RWPE2 (cell line): ENCODE measurements around the gene CCDC24.

Experiments used
- ATAC-seq: fragments of 200-7000 bp; cut with Tn5 transposase; 3 replicates; pipeline ENCODE4 v1.9.1; 2021; ENCODE audit warnings: low read depth
- DNase-seq: peaks from one replicate; pipeline ENCODE4 v3.0.0-alpha.2; 2020; ENCODE audit warnings: low spot score
- H3K27ac ChIP-seq: fragments of 450-650 bp; 2 replicates; pipeline ENCODE4 v1.5.1; 2017; ENCODE audit warnings: mild to moderate bottlenecking; ENCODE audit not compliant: poor library complexity, severe bottlenecking
- H3K27me3 ChIP-seq: fragments of 250-450 bp; sonication (Bioruptor Pico); 2 replicates; pipeline ENCODE4 v1.5.1; 2021; ENCODE audit warnings: mild to moderate bottlenecking, moderate library complexity; ENCODE audit not compliant: insufficient read depth, poor library complexity, severe bottlenecking
- H3K36me3 ChIP-seq: fragments of 250-450 bp; sonication (Bioruptor Pico); 2 replicates; pipeline ENCODE4 v1.5.1; 2020; ENCODE audit warnings: low read depth, mild to moderate bottlenecking, moderate library complexity
- H3K4me1 ChIP-seq: fragments of 250-450 bp; sonication (Bioruptor Pico); 2 replicates; pipeline ENCODE4 v1.5.1; 2021; ENCODE audit warnings: mild to moderate bottlenecking, moderate library complexity; ENCODE audit not compliant: insufficient read depth, poor library complexity, severe bottlenecking
- H3K4me3 ChIP-seq: fragments of 250-450 bp; sonication (Bioruptor Pico); 2 replicates; pipeline ENCODE4 v1.5.1; 2021; ENCODE audit warnings: mild to moderate bottlenecking, moderate library complexity; ENCODE audit not compliant: severe bottlenecking
- H3K9me3 ChIP-seq: fragments of 250-450 bp; sonication (Bioruptor Pico); 2 replicates; pipeline ENCODE4 v1.5.1; 2021; ENCODE audit warnings: mild to moderate bottlenecking, moderate library complexity; ENCODE audit not compliant: severe bottlenecking
- TF ChIP-seq, protein P1 (sequence below): fragments of 450-650 bp; IDR thresholded peaks from one replicate; pipeline ENCODE4 v1.5.1; 2017; ENCODE audit warnings: mild to moderate bottlenecking, moderate library complexity; ENCODE audit not compliant: poor library complexity, severe bottlenecking

The CCDC24 gene

DNA sequence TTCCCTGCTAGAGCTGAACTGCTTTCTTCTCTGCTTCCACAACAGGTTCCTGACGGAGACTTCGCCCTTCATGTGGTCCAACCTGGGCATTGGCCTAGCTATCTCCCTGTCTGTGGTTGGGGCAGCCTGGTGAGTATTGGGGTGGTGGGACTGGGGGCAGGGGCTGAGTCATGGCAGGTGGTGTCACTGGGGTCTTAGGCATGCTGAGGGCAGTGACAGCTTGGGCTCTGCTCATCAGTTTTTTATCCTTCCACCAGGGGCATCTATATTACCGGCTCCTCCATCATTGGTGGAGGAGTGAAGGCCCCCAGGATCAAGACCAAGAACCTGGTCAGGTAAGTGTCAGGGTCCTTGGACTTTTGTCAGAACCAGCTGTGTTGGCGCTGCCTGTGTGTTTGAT is 15.4 kb upstream of the CCDC24 start:
- peak overlapping the region; percentile 95 for H3K4me3 ChIP-seq
- H3K27me3 ChIP-seq: no peaks in the 10 kb centered on the region
- ATAC-seq (no peak), DNase-seq (no peak)
- peaks cover 21% of the 10 kb centered on the region for H3K36me3 ChIP-seq
- peaks cover 5% of the 10 kb centered on the region for H3K4me1 ChIP-seq
- TF ChIP-seq, protein P1, sequence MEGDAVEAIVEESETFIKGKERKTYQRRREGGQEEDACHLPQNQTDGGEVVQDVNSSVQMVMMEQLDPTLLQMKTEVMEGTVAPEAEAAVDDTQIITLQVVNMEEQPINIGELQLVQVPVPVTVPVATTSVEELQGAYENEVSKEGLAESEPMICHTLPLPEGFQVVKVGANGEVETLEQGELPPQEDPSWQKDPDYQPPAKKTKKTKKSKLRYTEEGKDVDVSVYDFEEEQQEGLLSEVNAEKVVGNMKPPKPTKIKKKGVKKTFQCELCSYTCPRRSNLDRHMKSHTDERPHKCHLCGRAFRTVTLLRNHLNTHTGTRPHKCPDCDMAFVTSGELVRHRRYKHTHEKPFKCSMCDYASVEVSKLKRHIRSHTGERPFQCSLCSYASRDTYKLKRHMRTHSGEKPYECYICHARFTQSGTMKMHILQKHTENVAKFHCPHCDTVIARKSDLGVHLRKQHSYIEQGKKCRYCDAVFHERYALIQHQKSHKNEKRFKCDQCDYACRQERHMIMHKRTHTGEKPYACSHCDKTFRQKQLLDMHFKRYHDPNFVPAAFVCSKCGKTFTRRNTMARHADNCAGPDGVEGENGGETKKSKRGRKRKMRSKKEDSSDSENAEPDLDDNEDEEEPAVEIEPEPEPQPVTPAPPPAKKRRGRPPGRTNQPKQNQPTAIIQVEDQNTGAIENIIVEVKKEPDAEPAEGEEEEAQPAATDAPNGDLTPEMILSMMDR: no peak
- H3K9me3 ChIP-seq: no peaks in the 10 kb centered on the region
- H3K27ac ChIP-seq: peak overlapping the region; percentile 63

DNA sequence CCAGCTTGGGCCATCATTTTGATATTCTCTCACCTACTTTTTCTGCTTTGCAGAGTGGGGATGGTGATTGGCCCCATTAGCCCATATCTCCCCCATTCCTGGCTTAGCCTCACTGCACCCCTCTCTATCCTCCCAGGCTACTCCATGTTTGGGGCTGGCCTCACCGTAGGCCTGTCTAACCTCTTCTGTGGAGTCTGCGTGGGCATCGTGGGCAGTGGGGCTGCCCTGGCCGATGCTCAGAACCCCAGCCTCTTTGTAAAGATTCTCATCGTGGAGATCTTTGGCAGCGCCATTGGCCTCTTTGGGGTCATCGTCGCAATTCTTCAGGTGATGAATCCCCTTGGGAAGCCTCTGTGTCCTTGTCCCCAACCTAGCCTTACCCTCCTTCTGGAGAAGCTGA is 14.5 kb upstream of the CCDC24 start:
- TF ChIP-seq, protein P1: no peak
- peaks cover 29% of the 10 kb centered on the region for H3K36me3 ChIP-seq
- peaks cover 10% of the 10 kb centered on the region for H3K4me1 ChIP-seq
- no peaks in the 10 kb centered on the region for H3K27me3 ChIP-seq
- DNase-seq (no peak), ATAC-seq (no peak)
- H3K9me3 ChIP-seq: no peaks in the 10 kb centered on the region
- no peak overlapping the region for H3K27ac ChIP-seq
- H3K4me3 ChIP-seq: no peak overlapping the region

DNA sequence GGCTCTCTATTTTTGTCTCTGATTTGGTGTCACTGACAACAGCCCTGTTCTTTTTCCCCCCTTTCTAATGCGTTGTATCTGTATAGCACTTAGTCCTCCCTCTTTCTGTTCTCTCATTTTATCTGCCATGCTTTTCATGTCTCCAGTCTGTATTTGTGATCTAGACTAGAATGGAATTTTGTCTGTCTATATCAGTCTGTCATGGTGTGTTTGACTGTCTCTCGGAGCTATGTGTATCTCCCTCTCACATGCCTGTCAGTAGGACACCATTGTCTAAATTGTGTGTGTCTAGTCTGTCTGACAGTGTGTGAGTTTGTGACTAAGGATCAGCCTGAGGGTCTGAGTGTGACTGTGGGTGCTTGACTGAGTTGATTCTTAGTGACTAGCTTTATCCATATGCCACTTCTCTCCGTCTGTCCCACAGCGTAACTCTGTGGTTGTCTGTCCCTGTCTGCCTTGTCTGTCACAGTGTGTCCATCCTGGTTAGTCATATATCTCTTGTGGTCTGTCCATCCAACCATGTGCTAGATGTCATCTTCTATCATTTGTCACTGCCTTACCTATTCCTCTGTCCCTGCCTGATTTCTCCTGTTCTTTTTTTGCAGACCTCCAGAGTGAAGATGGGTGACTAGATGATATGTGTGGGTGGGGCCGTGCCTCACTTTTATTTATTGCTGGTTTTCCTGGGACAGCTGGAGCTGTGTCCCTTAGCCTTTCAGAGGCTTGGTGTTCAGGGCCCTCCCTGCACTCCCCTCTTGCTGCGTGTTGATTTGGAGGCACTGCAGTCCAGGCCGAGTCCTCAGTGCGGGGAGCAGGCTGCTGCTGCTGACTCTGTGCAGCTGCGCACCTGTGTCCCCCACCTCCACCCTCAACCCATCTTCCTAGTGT is 13.8 kb upstream of the CCDC24 start:
- Histone ChIP-seq H3K27me3 (no peaks in the 10 kb centered on the region), H3K27ac (peak overlapping the region; percentile 91), H3K4me1 (peaks cover 10% of the 10 kb centered on the region), H3K9me3 (no peaks in the 10 kb centered on the region), H3K4me3 (no peak overlapping the region), H3K36me3 (peaks cover 32% of the 10 kb centered on the region)
- no peak for DNase-seq
- TF ChIP-seq, protein P1: no peak
- no peak for ATAC-seq

DNA sequence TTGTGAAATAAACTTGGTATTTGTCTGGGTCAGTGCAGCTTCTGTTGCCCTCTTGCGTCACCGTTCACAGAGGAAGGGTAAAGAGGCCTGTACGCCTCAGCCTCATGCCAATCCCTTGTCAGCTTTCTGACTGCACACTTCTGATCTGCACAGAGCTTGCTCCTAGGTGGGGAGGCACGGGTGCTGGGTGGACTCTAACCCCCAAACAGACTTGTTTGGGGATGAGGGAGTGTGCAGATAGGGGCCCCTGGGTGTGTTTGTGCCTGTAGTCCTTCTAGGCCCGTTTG is 13.2 kb upstream of the CCDC24 start:
- Histone ChIP-seq H3K27ac (peak overlapping the region; percentile 91), H3K4me3 (no peak overlapping the region)

More for the DNA sequence above, 13.2 kb upstream of the CCDC24 start:
- DNase-seq (no peak), ATAC-seq (no peak)
- H3K9me3 ChIP-seq: no peaks in the 10 kb centered on the region
- TF ChIP-seq, protein P1: no peak
- no peaks in the 10 kb centered on the region for H3K27me3 ChIP-seq
- H3K36me3 ChIP-seq: peaks cover 38% of the 10 kb centered on the region
- H3K4me1 ChIP-seq: peaks cover 10% of the 10 kb centered on the region
